ENCODE data around the gene ARHGEF28. TPM values are rescaled to one million over a fixed set of nuclear protein-coding genes. Genes with fewer than 3 reads are reported as not detected.

Gene ARHGEF28
- total and polyA plus RNA-seq, 10 of the 15 experiments (the other 5 are each of a cell fraction or from before 2014, with no cell fraction given) = 0.10 to 0.72 (median 0.22) TPM; not detected in 2

DNA sequence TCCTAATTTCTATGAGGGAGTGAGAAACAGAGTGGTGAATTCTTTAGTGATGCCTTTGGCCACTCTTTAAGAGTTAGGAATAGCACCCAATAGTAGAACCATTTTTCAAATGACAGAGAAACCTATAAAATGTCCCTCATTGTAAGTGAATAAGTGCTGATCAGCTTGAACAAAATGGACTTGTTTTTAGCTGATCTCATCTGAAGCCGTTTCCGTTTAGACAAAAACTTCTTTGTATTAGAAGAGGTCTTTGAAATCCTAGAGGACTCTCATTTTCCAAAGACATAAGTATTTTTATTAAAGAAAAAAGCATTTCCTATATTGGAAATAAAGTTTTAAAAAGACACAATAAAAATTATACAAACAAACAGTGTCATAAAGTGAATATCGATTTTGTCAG, 273.9 kb downstream of the ARHGEF28 start:
- H3K9ac ChIP-seq (ENCODE audit: control insufficient read depth, insufficient read depth, low read length) = no peak overlapping the region
- TF ChIP-seq DPF2 (IDR thresholded peaks at IDR 0.05) (no peak), NBN (IDR thresholded peaks at IDR 0.05) (no peak), KDM1A (IDR thresholded peaks at IDR 0.05; ENCODE audit: borderline replicate concordance) (no peak), EZH2 (IDR thresholded peaks at IDR 0.05; ENCODE audit: borderline replicate concordance, control insufficient read depth, low read depth, low read length) (no peak), CREB1 (IDR thresholded peaks at IDR 0.05; ENCODE audit: low read depth) (no peak), KAT2A (conservative IDR thresholded peaks at IDR 0.05; ENCODE audit: control insufficient read depth, low read depth, low read length) (no peak), ZZZ3 (IDR thresholded peaks at IDR 0.05; ENCODE audit: control insufficient read depth, insufficient read length, low read depth) (no peak), SRF (IDR thresholded peaks at IDR 0.05; ENCODE audit: low read depth in 2 of 2, low read length in 2 of 2) (no peak), ASH2L (IDR thresholded peaks at IDR 0.05; ENCODE audit: borderline replicate concordance, low read depth) (no peak), BHLHE40 (IDR thresholded peaks at IDR 0.05; ENCODE audit: borderline replicate concordance in 1 of 2, low read depth in 2 of 2, low read length in 1 of 2) (no peak), RAD51 (IDR thresholded peaks at IDR 0.05) (no peak)
- TF ChIP-seq, protein P1, sequence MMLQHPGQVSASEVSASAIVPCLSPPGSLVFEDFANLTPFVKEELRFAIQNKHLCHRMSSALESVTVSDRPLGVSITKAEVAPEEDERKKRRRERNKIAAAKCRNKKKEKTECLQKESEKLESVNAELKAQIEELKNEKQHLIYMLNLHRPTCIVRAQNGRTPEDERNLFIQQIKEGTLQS (IDR thresholded peaks at IDR 0.05; ENCODE audit: borderline replicate concordance, extremely low read depth, low read depth, low read length) = no peak
- TF ChIP-seq, protein P2, sequence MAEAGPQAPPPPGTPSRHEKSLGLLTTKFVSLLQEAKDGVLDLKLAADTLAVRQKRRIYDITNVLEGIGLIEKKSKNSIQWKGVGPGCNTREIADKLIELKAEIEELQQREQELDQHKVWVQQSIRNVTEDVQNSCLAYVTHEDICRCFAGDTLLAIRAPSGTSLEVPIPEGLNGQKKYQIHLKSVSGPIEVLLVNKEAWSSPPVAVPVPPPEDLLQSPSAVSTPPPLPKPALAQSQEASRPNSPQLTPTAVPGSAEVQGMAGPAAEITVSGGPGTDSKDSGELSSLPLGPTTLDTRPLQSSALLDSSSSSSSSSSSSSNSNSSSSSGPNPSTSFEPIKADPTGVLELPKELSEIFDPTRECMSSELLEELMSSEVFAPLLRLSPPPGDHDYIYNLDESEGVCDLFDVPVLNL (IDR thresholded peaks at IDR 0.05; ENCODE audit: low read depth, low read length) = no peak
- TF ChIP-seq, protein P3, sequence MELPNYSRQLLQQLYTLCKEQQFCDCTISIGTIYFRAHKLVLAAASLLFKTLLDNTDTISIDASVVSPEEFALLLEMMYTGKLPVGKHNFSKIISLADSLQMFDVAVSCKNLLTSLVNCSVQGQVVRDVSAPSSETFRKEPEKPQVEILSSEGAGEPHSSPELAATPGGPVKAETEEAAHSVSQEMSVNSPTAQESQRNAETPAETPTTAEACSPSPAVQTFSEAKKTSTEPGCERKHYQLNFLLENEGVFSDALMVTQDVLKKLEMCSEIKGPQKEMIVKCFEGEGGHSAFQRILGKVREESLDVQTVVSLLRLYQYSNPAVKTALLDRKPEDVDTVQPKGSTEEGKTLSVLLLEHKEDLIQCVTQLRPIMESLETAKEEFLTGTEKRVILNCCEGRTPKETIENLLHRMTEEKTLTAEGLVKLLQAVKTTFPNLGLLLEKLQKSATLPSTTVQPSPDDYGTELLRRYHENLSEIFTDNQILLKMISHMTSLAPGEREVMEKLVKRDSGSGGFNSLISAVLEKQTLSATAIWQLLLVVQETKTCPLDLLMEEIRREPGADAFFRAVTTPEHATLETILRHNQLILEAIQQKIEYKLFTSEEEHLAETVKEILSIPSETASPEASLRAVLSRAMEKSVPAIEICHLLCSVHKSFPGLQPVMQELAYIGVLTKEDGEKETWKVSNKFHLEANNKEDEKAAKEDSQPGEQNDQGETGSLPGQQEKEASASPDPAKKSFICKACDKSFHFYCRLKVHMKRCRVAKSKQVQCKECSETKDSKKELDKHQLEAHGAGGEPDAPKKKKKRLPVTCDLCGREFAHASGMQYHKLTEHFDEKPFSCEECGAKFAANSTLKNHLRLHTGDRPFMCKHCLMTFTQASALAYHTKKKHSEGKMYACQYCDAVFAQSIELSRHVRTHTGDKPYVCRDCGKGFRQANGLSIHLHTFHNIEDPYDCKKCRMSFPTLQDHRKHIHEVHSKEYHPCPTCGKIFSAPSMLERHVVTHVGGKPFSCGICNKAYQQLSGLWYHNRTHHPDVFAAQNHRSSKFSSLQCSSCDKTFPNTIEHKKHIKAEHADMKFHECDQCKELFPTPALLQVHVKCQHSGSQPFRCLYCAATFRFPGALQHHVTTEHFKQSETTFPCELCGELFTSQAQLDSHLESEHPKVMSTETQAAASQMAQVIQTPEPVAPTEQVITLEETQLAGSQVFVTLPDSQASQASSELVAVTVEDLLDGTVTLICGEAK (IDR thresholded peaks at IDR 0.05; ENCODE audit: borderline replicate concordance) = no peak
- TF ChIP-seq, protein P4, sequence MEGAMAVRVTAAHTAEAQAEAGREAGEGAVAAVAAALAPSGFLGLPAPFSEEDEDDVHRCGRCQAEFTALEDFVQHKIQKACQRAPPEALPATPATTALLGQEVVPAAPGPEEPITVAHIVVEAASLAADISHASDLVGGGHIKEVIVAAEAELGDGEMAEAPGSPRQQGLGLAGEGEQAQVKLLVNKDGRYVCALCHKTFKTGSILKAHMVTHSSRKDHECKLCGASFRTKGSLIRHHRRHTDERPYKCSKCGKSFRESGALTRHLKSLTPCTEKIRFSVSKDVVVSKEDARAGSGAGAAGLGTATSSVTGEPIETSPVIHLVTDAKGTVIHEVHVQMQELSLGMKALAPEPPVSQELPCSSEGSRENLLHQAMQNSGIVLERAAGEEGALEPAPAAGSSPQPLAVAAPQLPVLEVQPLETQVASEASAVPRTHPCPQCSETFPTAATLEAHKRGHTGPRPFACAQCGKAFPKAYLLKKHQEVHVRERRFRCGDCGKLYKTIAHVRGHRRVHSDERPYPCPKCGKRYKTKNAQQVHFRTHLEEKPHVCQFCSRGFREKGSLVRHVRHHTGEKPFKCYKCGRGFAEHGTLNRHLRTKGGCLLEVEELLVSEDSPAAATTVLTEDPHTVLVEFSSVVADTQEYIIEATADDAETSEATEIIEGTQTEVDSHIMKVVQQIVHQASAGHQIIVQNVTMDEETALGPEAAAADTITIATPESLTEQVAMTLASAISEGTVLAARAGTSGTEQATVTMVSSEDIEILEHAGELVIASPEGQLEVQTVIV (IDR thresholded peaks at IDR 0.05; ENCODE audit: borderline replicate concordance, partially characterized antibody) = no peak
- ChIA-PET SMC1A (ENCODE audit: uncharacterized antibody, unreplicated experiment) (interaction anchor here (0.8 to 2.3 kb wide), 10 partner anchors 12 to 743 kb away, joined by 3 to 7 read pairs (median 4); no protein-coding TSS in a partner anchor), CTCF (interaction anchor here (0.8 to 2.9 kb wide), 6 partner anchors 11 to 749 kb away, joined by 3 to 16 read pairs (median 4); no protein-coding TSS in a partner anchor), RAD21 (ENCODE audit: unreplicated experiment) (interaction anchor here (0.6 to 2.1 kb wide), 7 partner anchors 104 to 750 kb away, joined by 3 to 10 read pairs (median 4); partner anchors contain the start of gene ENC1), POLR2A (interaction anchor here (0.5 kb wide), 2 partner anchors 209 to 324 kb away, joined by 3 to 5 read pairs; no protein-coding TSS in a partner anchor)
- H3K27ac ChIP-seq (ENCODE audit: control insufficient read depth, insufficient read depth) = no peak overlapping the region
- DNase-seq (ENCODE audit: low read depth, low spot score) (no peak), ATAC-seq (no peak), FAIRE-seq (no peak)
- no peaks in the 10 kb centered on the region for H3K36me3 ChIP-seq (ENCODE audit: control insufficient read depth in 2 of 2, insufficient read depth in 2 of 2, low read length in 1 of 2)
- peaks cover 12% of the 10 kb centered on the region for H3K4me1 ChIP-seq (ENCODE audit: control insufficient read depth, insufficient read depth, low read length)
- BruUV-seq (replicated peaks) = no TSS peak
- intact Hi-C loops (cut with micrococcal nuclease; ENCODE audit: unreplicated experiment) (loop anchor here (2.0 to 10.0 kb wide), 5 partner anchors 108 to 677 kb away; no protein-coding TSS in a partner anchor), in situ Hi-C loops (cut with MboI) (loop anchor here (5.0 kb wide), 1 partner anchor 747 kb away; no protein-coding TSS in a partner anchor)
- 79% methylated on average over 3 of the region's 3 CpGs for WGBS (ENCODE audit: insufficient coverage, insufficient replicate concordance, low lambda C conversion rate, missing lambda C conversion rate)
- peaks cover 0 to 4% of the 10 kb centered on the region in 2 experiments; a peak in 1 of 4 replicates for H3K27me3 ChIP-seq (replicated peaks in 1 of 2; ENCODE audit: control insufficient read depth in 2 of 2, insufficient read depth in 2 of 2, low read length in 1 of 2)
- H3K79me2 ChIP-seq (ENCODE audit: control insufficient read depth, insufficient read depth, low read length) = no peaks in the 10 kb centered on the region
- no peaks in the 10 kb centered on the region for H4K20me1 ChIP-seq (ENCODE audit: control insufficient read depth, insufficient read depth)
- H3K9me3 ChIP-seq (replicated peaks; ENCODE audit: control insufficient read depth, insufficient read depth, low read length) = no peaks in the 10 kb centered on the region; the same call in 2 of the 3 replicates
- no peak overlapping the region for H3K4me2 ChIP-seq (ENCODE audit: control insufficient read depth, insufficient read depth)
- no peak overlapping the region for H3K4me3 ChIP-seq
- no peak overlapping the region for H2AFZ ChIP-seq (ENCODE audit: control insufficient read depth, low read depth, low read length)

Measured in GM12878 (cell line).